HepG2 (cell line): ENCODE measurements around the gene ADPRS. TPM values are rescaled to one million over a fixed set of nuclear protein-coding genes. Genes with fewer than 3 reads are reported as not detected.

Source experiments
- ATF6 ChIP-seq: sonication (generic); formaldehyde crosslinking; conservative IDR thresholded peaks from 2 replicates; pipeline ENCODE4 v1.4.0; 2020; ENCODE audit warnings: missing genetic modification reagents
- CHCHD3 ChIP-seq: sonication (generic); formaldehyde crosslinking; IDR thresholded peaks from 2 replicates; pipeline ENCODE4 v1.8.0; 2022; ENCODE audit warnings: mild to moderate bottlenecking, missing genetic modification reagents, moderate library complexity
- FOXC1 ChIP-seq: sonication (generic); formaldehyde crosslinking; IDR thresholded peaks from 2 replicates; pipeline ENCODE4 v1.8.0; 2022; ENCODE audit warnings: mild to moderate bottlenecking, missing genetic modification reagents, borderline replicate concordance
- HNRNPK ChIP-seq: fragments of 200-400 bp; formaldehyde crosslinking; IDR thresholded peaks from 2 replicates; pipeline ENCODE4 v1.6.1; 2018; ENCODE audit warnings: low read length, low read depth, moderate library complexity, mild to moderate bottlenecking; ENCODE audit not compliant: poor library complexity, severe bottlenecking
- NFIC ChIP-seq: IDR thresholded peaks from 2 replicates; pipeline ENCODE4 v1.6.1; 2012; ENCODE audit warnings: mild to moderate bottlenecking, low read length, inconsistent platforms
- PAWR ChIP-seq: sonication (generic); formaldehyde crosslinking; IDR thresholded peaks from 2 replicates; pipeline ENCODE4 v1.4.0; 2020; ENCODE audit warnings: missing genetic modification reagents, mild to moderate bottlenecking, borderline replicate concordance
- RORA ChIP-seq: sonication (generic); formaldehyde crosslinking; IDR thresholded peaks from 2 replicates; pipeline ENCODE4 v1.5.0; 2020; ENCODE audit warnings: mild to moderate bottlenecking, missing genetic modification reagents, moderate library complexity
- SNRNP70 ChIP-seq: fragments of 200-400 bp; formaldehyde crosslinking; IDR thresholded peaks from 2 replicates; pipeline ENCODE4 v1.6.1; 2017; ENCODE audit warnings: mild to moderate bottlenecking, low read depth, low read length, moderate library complexity
- ZNF333 ChIP-seq: sonication (generic); formaldehyde crosslinking; IDR thresholded peaks from 2 replicates; pipeline ENCODE4 v1.4.0; 2020; ENCODE audit warnings: mild to moderate bottlenecking, missing genetic modification reagents, borderline replicate concordance
- ZNF33B ChIP-seq: sonication (generic); formaldehyde crosslinking; IDR thresholded peaks from 2 replicates; pipeline ENCODE4 v1.5.1; 2020; ENCODE audit warnings: mild to moderate bottlenecking, missing genetic modification reagents
- ZNF646 ChIP-seq: sonication (generic); formaldehyde crosslinking; IDR thresholded peaks from 2 replicates; pipeline ENCODE4 v1.9.0; 2021; ENCODE audit warnings: mild to moderate bottlenecking, missing genetic modification reagents
- polyA plus RNA-seq, 8 experiments: library from polyadenylated mRNA; depleted of rRNA in 3 of 8; stranded (reverse) in 7 of 8; unstranded in 1 of 8; fragments of >200 nt; fragmentation: Illumina TruSeq in 4 of 8; extraction: Trizol in 4 of 8; gene quantifications; 2 replicates each; pipeline versions ENCODE4 v1.2.1 to v1.2.3, GENCODE V29; 2011 to 2016; ENCODE audit warnings: low read depth in 4 of 8, missing spikeins in 1 of 8, mixed read lengths in 1 of 8; ENCODE audit not compliant: insufficient read depth in 1 of 8
- total RNA-seq, 5 experiments: library from RNA; depleted of rRNA; stranded (reverse); fragments of >200 nt; fragmentation: Illumina TruSeq; extraction: Trizol; gene quantifications; 2 replicates each; pipeline ENCODE4 v1.2.3, GENCODE V29; 2016; ENCODE audit warnings: low read depth in 1 of 5
- TF ChIP-seq, protein P1 (sequence below): sonication (generic); formaldehyde crosslinking; IDR thresholded peaks from 2 replicates; pipeline ENCODE4 v1.4.0; 2020; ENCODE audit warnings: mild to moderate bottlenecking, missing genetic modification reagents
- TF ChIP-seq, protein P2 (sequence below): sonication (generic); formaldehyde crosslinking; IDR thresholded peaks from 2 replicates; pipeline ENCODE4 v1.9.0; 2022; ENCODE audit warnings: missing genetic modification reagents, mild to moderate bottlenecking, borderline replicate concordance
- TF ChIP-seq, protein P3 (sequence below): sonication (generic); formaldehyde crosslinking; IDR thresholded peaks from 2 replicates; pipeline ENCODE4 v1.4.0; 2020; ENCODE audit warnings: missing genetic modification reagents

Gene ADPRS
- total and polyA plus RNA-seq, 2 of the 13 experiments (the other 11 are each of a cell fraction or from before 2014, with no cell fraction given), result 30.6 to 36.4 TPM

DNA sequence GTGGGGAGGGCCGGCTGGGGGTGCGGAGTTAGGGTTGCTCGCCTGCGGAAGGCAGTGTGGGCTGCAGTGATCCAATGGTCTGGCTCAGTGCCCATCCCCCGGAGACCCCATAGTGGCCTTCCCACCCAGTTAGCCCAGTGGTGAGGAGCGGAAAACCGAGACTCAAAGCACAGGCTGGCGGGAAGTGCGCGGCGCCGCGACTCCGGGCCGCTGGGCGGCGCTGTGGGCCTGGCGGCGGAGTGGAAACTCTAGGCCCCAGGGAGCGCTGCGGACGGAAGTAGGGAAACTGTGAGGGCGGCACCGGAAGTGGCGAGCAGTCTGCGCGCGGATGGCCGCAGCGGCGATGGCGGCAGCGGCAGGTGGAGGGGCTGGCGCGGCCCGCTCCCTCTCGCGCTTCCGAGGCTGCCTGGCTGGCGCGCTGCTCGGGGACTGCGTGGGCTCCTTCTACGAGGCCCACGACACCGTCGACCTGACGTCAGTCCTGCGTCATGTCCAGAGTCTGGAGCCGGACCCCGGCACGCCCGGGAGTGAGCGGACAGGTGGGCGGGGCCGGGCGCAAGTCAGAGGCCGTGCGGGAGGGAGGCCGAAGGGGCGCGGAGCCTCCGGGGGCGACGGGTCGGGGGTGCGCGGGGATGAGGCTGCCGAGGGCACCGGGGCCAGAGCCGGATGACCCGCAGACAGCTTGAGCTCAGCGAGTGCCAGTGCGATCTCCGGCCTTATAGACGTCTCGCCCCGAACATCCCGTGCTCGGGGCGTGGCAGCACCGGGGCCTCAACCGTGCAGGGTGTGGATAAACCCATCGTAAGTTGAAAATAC lies at the start of gene ADPRS (continued):
- TF ChIP-seq ATF6, result no peak
- TF ChIP-seq ZNF333 (CRISPR knock-in tag), result no peak; the same call in 1 of the 2 replicates
- peak; percentile 67 for TF ChIP-seq HNRNPK
- no peak for TF ChIP-seq SNRNP70
- TF ChIP-seq FOXC1 (CRISPR knock-in tag), result peak; percentile 95
- TF ChIP-seq, protein P1, sequence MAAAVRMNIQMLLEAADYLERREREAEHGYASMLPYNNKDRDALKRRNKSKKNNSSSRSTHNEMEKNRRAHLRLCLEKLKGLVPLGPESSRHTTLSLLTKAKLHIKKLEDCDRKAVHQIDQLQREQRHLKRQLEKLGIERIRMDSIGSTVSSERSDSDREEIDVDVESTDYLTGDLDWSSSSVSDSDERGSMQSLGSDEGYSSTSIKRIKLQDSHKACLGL (CRISPR knock-in tag), result no peak
- no peak for TF ChIP-seq RORA
- TF ChIP-seq, protein P2, sequence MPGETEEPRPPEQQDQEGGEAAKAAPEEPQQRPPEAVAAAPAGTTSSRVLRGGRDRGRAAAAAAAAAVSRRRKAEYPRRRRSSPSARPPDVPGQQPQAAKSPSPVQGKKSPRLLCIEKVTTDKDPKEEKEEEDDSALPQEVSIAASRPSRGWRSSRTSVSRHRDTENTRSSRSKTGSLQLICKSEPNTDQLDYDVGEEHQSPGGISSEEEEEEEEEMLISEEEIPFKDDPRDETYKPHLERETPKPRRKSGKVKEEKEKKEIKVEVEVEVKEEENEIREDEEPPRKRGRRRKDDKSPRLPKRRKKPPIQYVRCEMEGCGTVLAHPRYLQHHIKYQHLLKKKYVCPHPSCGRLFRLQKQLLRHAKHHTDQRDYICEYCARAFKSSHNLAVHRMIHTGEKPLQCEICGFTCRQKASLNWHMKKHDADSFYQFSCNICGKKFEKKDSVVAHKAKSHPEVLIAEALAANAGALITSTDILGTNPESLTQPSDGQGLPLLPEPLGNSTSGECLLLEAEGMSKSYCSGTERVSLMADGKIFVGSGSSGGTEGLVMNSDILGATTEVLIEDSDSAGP (CRISPR knock-in tag), result peak; percentile 96
- TF ChIP-seq ZNF33B (CRISPR knock-in tag), result peak; percentile 83; the same call in 1 of the 2 replicates
- TF ChIP-seq CHCHD3 (CRISPR knock-in tag), result no peak; the same call in 1 of the 2 replicates
- TF ChIP-seq ZNF646 (CRISPR knock-in tag), result peak; percentile 68; the same call in 1 of the 2 replicates
- TF ChIP-seq, protein P3, sequence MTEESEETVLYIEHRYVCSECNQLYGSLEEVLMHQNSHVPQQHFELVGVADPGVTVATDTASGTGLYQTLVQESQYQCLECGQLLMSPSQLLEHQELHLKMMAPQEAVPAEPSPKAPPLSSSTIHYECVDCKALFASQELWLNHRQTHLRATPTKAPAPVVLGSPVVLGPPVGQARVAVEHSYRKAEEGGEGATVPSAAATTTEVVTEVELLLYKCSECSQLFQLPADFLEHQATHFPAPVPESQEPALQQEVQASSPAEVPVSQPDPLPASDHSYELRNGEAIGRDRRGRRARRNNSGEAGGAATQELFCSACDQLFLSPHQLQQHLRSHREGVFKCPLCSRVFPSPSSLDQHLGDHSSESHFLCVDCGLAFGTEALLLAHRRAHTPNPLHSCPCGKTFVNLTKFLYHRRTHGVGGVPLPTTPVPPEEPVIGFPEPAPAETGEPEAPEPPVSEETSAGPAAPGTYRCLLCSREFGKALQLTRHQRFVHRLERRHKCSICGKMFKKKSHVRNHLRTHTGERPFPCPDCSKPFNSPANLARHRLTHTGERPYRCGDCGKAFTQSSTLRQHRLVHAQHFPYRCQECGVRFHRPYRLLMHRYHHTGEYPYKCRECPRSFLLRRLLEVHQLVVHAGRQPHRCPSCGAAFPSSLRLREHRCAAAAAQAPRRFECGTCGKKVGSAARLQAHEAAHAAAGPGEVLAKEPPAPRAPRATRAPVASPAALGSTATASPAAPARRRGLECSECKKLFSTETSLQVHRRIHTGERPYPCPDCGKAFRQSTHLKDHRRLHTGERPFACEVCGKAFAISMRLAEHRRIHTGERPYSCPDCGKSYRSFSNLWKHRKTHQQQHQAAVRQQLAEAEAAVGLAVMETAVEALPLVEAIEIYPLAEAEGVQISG (CRISPR knock-in tag), result peak; percentile 100
- no peak for TF ChIP-seq NFIC
- no peak for TF ChIP-seq PAWR (CRISPR knock-in tag)
